PC-3 (cell line): ENCODE data around the gene ARMC8. TPM values are rescaled to one million over a fixed set of nuclear protein-coding genes. Genes with fewer than 3 reads are reported as not detected.

Experiments used
- ATAC-seq: fragments of 200-7000 bp; cut with Tn5 transposase; 2 replicates; pipeline ENCODE4 v1.9.1; 2020; ENCODE audit warnings: mild to moderate bottlenecking, moderate library complexity
- BruUV-seq: library from RNA; stranded (reverse); fragments of 400-500 nt; replicated peaks from 2 replicates; lab custom pipeline; 2021; lab: Mats Ljungman, UMichigan
- CTCF ChIA-PET: fragments of 300-600 bp; sonication (Branson Sonifier 250); formaldehyde crosslinking; loops from one replicate; lab custom pipeline; 2022; ENCODE audit warnings: antibody characterized with exemption; lab: Charles Lee
- POLR2A ChIA-PET: fragments of 300-600 bp; sonication (Branson Sonifier 250); formaldehyde crosslinking; loops from one replicate; lab custom pipeline; 2022; ENCODE audit warnings: antibody characterized with exemption; ENCODE audit not compliant: unreplicated experiment; lab: Charles Lee
- DNase-seq: peaks from one replicate; pipeline ENCODE4 v3.0.0-alpha.2; 2015
- H2AFZ ChIP-seq: fragments of 300-600 bp; sonication (generic); 2 replicates; pipeline ENCODE4 v1.6.0; 2016; ENCODE audit warnings: antibody characterized with exemption, low read length
- H3F3A ChIP-seq: fragments of 300-600 bp; sonication (generic); one replicate; pipeline ENCODE4 v1.6.0; 2017; ENCODE audit warnings: antibody characterized with exemption, low read length, control low read depth, mild to moderate bottlenecking; ENCODE audit not compliant: unreplicated experiment
- H3K27ac ChIP-seq: fragments of 300-600 bp; sonication (generic); 2 replicates; pipeline ENCODE4 v1.5.1; 2016; ENCODE audit warnings: mild to moderate bottlenecking, low read length
- H3K27me3 ChIP-seq: fragments of 300-600 bp; sonication (generic); 2 replicates; pipeline ENCODE4 v1.6.1; 2016; ENCODE audit warnings: low read length, mixed read lengths
- H3K36me3 ChIP-seq: fragments of 300-600 bp; sonication (generic); 2 replicates; pipeline ENCODE4 v1.6.1; 2016; ENCODE audit warnings: low read depth, mixed run types, low read length, mixed read lengths
- H3K4me1 ChIP-seq: fragments of 300-600 bp; sonication (generic); 2 replicates; pipeline ENCODE4 v1.5.1; 2016; ENCODE audit warnings: low read length; ENCODE audit not compliant: insufficient read depth
- H3K4me2 ChIP-seq: fragments of 300-600 bp; sonication (generic); 2 replicates; pipeline ENCODE4 v1.6.0; 2016; ENCODE audit warnings: low read length
- H3K4me3 ChIP-seq: fragments of 300-600 bp; sonication (generic); 2 replicates; pipeline ENCODE4 v1.5.1; 2016; ENCODE audit warnings: mild to moderate bottlenecking, low read length, mixed read lengths
- H3K79me2 ChIP-seq: fragments of 300-600 bp; sonication (generic); 2 replicates; pipeline ENCODE4 v1.6.1; 2017; ENCODE audit warnings: low read length, mixed read lengths
- H3K9ac ChIP-seq: fragments of 300-600 bp; sonication (generic); 2 replicates; pipeline ENCODE4 v1.6.0; 2016; ENCODE audit warnings: mild to moderate bottlenecking, low read length
- H3K9me2 ChIP-seq: fragments of 300-600 bp; sonication (generic); replicated peaks from 2 replicates; pipeline ENCODE4 v1.6.1; 2016; ENCODE audit warnings: mixed run types, low read length, mixed read lengths
- H3K9me3 ChIP-seq: fragments of 300-600 bp; sonication (generic); 2 replicates; pipeline ENCODE4 v1.6.1; 2016; ENCODE audit warnings: low read length, mixed read lengths
- H4K20me1 ChIP-seq: fragments of 300-600 bp; sonication (generic); 2 replicates; pipeline ENCODE4 v1.6.1; 2016; ENCODE audit warnings: low read length, mixed read lengths
- CTCF ChIP-seq: fragments of 300-600 bp; sonication (generic); conservative IDR thresholded peaks from 2 replicates; pipeline ENCODE4 v1.5.1; 2017; ENCODE audit warnings: antibody characterized with exemption, low read depth, mild to moderate bottlenecking, low read length
- EZH2 ChIP-seq: fragments of 300-600 bp; sonication (generic); IDR thresholded peaks from one replicate; pipeline ENCODE4 v1.6.1; 2017; ENCODE audit warnings: antibody characterized with exemption, mild to moderate bottlenecking, low read length; ENCODE audit not compliant: unreplicated experiment
- EZH2phosphoT487 ChIP-seq: fragments of 300-600 bp; sonication (generic); IDR thresholded peaks from 2 replicates; pipeline ENCODE4 v1.6.1; 2018; ENCODE audit warnings: mild to moderate bottlenecking, antibody characterized with exemption, low read length, borderline replicate concordance
- intact Hi-C: fragments of 100-400 bp; cut with micrococcal nuclease; formaldehyde crosslinking; loops from 2 replicates; pipeline ENCODE4 v1.9.0; 2023
- total RNA-seq: library from RNA; depleted of rRNA; stranded (reverse); fragments of >200 nt; gene quantifications from 2 replicates; pipeline ENCODE4 v1.2.3, GENCODE V29; 2014; rRNA removed

ARMC8 gene
- total RNA-seq, 1 experiment from 2014 or later, result 21.1 TPM

- POLR2A ChIA-PET, result no interaction called here
- intact Hi-C loops, result no loop called here
- no peak overlapping the region for H3K9ac ChIP-seq
Measured at GRCh38 chr3:138338811-138339210, 151.7 kb downstream of the ARMC8 start.

DNA sequence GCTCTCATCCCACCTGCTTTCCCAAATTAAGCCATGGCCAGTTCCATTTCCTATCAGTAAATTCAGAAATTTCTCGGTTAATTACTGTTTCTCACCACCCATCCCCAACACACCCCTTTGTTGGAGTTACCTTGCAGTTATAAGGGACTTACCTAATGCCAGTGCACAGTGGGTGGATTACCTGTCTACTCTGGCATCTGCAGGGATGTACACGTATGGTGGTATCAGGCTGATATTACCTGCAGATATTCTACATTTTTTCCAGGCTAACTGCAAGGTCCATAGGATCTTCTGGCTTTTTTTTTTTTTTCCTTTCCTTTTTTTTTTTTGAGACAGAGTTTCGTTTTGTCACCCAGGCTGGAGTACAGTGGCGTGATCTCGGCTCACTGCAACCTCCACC lies 153.4 kb downstream of the ARMC8 start:
- Histone ChIP-seq H3K36me3 (no peaks in the 10 kb centered on the region), H3K4me3 (no peak overlapping the region), H3K27me3 (no peaks in the 10 kb centered on the region), H3K9me2 (no peaks in the 10 kb centered on the region), H3K79me2 (no peaks in the 10 kb centered on the region), H3K4me1 (no peaks in the 10 kb centered on the region), H3K4me2 (no peak overlapping the region), H4K20me1 (no peaks in the 10 kb centered on the region), H3K9ac (no peak overlapping the region), H2AFZ (no peak overlapping the region), H3F3A (no peaks in the 10 kb centered on the region), H3K27ac (no peak overlapping the region), H3K9me3 (no peaks in the 10 kb centered on the region)
- ChIA-PET POLR2A (no interaction called here), CTCF (no interaction called here)
- no TSS peak for BruUV-seq
- intact Hi-C loops, result no loop called here
- no peak for TF ChIP-seq EZH2phosphoT487
- no peak for TF ChIP-seq CTCF
- TF ChIP-seq EZH2, result no peak
- ATAC-seq (no peak), DNase-seq (no peak)

More at GRCh38 chr3:138338811-138339210, 151.7 kb downstream of the ARMC8 start:
- TF ChIP-seq EZH2phosphoT487 (no peak), CTCF (no peak), EZH2 (no peak)
- Histone ChIP-seq H3K4me1 (no peaks in the 10 kb centered on the region), H2AFZ (no peak overlapping the region), H3K4me3 (no peak overlapping the region), H3K27me3 (no peaks in the 10 kb centered on the region), H3F3A (no peaks in the 10 kb centered on the region), H4K20me1 (no peaks in the 10 kb centered on the region), H3K36me3 (no peaks in the 10 kb centered on the region), H3K27ac (no peak overlapping the region), H3K9me2 (no peaks in the 10 kb centered on the region), H3K9me3 (no peaks in the 10 kb centered on the region), H3K4me2 (no peak overlapping the region), H3K79me2 (no peaks in the 10 kb centered on the region)
- no peak for ATAC-seq
- CTCF ChIA-PET, result no interaction called here
- no peak for DNase-seq
- no TSS peak for BruUV-seq

DNA sequence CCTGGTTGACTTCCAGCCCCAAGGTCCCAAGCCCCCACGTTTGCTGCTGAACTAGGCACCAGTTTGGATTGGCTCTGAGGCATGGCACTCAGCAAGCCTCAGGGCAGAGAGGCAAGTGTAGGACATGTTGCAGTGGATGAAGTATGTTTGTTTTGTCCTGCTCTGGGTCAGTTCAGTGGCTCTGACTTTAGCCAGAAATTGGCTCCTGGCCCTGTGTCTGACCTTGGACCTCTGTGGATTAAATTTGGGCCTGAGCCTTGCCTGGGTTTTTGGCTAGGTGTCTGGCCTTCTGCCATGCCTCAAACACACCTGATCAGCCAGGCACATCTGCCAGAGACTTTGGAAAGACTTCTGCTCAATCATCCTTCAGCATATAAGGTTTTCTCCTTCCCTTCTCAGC lies 157.7 kb downstream of the ARMC8 start:
- TF ChIP-seq EZH2phosphoT487 (no peak), EZH2 (no peak), CTCF (no peak)
- intact Hi-C loops, result loop anchor here (5.0 kb wide), 2 partner anchors 48 to 172 kb away; partner anchors contain the start of gene DBR1
- DNase-seq (no peak), ATAC-seq (no peak)
- ChIA-PET CTCF (no interaction called here), POLR2A (interaction anchor here (0.6 kb wide), 1 partner anchor 290 kb away, joined by 3 read pairs; no protein-coding TSS in a partner anchor)
- Histone ChIP-seq H3K4me1 (no peaks in the 10 kb centered on the region), H2AFZ (no peak overlapping the region), H3K9ac (no peak overlapping the region), H3K36me3 (no peaks in the 10 kb centered on the region), H3K79me2 (no peaks in the 10 kb centered on the region), H4K20me1 (no peaks in the 10 kb centered on the region), H3F3A (no peaks in the 10 kb centered on the region), H3K4me2 (no peak overlapping the region), H3K4me3 (no peak overlapping the region), H3K9me2 (no peaks in the 10 kb centered on the region), H3K27me3 (no peaks in the 10 kb centered on the region), H3K9me3 (no peaks in the 10 kb centered on the region), H3K27ac (no peak overlapping the region)
- no TSS peak for BruUV-seq

Other genes starting within 250 kb of the ARMC8 start
- gene CLDN18, start 177.1 kb upstream of the ARMC8 start, total RNA-seq, result not detected in 2 replicates
- 3.8 and 4.9 TPM in 2 replicates for gene DZIP1L, start 71.7 kb upstream of the ARMC8 start, total RNA-seq
- not detected in 2 replicates for gene A4GNT, start 54.9 kb upstream of the ARMC8 start, total RNA-seq
- 10.0 and 14.0 TPM in 2 replicates for gene DBR1, start 12.4 kb upstream of the ARMC8 start, total RNA-seq
- 0.40 TPM in 1 of 2 replicates, not detected in the other for gene NME9, start 142.6 kb downstream of the ARMC8 start, total RNA-seq
- 2.8 and 5.3 TPM in 2 replicates for gene MRAS, start 161.3 kb downstream of the ARMC8 start, total RNA-seq
- 1.6 TPM in 2 replicates for gene ESYT3, start 247.3 kb downstream of the ARMC8 start, total RNA-seq